H1 (cell line): Measurements from ENCODE around the gene GPR61. TPM values are rescaled to one million over a fixed set of nuclear protein-coding genes. Genes with fewer than 3 reads are reported as not detected.

Experiments
- CTCF ChIA-PET: fragments of 300-600 bp; sonication (Branson Sonifier 250); formaldehyde crosslinking; loops from one replicate; lab custom pipeline; 2021; ENCODE audit not compliant: partially characterized antibody; lab: Charles Lee
- POLR2A ChIA-PET: fragments of 300-600 bp; sonication (Branson Sonifier 250); formaldehyde crosslinking; loops from one replicate; lab custom pipeline; 2021; ENCODE audit warnings: inconsistent platforms; ENCODE audit not compliant: partially characterized antibody; lab: Charles Lee
- DNase-seq, 2 experiments: peaks; one replicate each; pipeline versions ENCODE4 v3.0.0 to v3.0.0-alpha.2; 2010 to 2022; ENCODE audit warnings: low spot score in 2 of 2, low read depth in 1 of 2, mixed read lengths in 1 of 2
- FAIRE-seq: peaks from 2 replicates; lab custom pipeline; 2011; peaks lifted over from hg19 to GRCh38; lab: Jason Lieb, UNC
- H2AFZ ChIP-seq: 2 replicates; pipeline ENCODE4 v1.8.1; 2012; ENCODE audit warnings: low read length, inconsistent platforms
- H2AK5ac ChIP-seq: 2 replicates; pipeline ENCODE4 v1.6.1; 2013; ENCODE audit warnings: low read depth, low read length
- H2BK120ac ChIP-seq: replicated peaks from 2 replicates; pipeline ENCODE3; 2013; ENCODE audit warnings: low read depth, low read length, inconsistent platforms
- H2BK12ac ChIP-seq: 2 replicates; pipeline ENCODE4 v1.6.1; 2013; ENCODE audit warnings: low read depth, low read length
- H2BK15ac ChIP-seq: 2 replicates; pipeline ENCODE4 v1.6.1; 2013; ENCODE audit warnings: low read length
- H2BK20ac ChIP-seq: 2 replicates; pipeline ENCODE4 v1.6.1; 2013; ENCODE audit warnings: low read length
- H2BK5ac ChIP-seq: 2 replicates; pipeline ENCODE4 v1.6.1; 2013; ENCODE audit warnings: low read depth, low read length
- H3K14ac ChIP-seq: 2 replicates; pipeline ENCODE4 v1.6.1; 2013; ENCODE audit warnings: inconsistent platforms; ENCODE audit not compliant: insufficient read length
- H3K18ac ChIP-seq: 2 replicates; pipeline ENCODE4 v1.6.1; 2013; ENCODE audit warnings: low read length; ENCODE audit errors: extremely low read depth
- H3K23ac ChIP-seq: 2 replicates; pipeline ENCODE4 v1.6.1; 2013; ENCODE audit warnings: inconsistent platforms; ENCODE audit not compliant: insufficient read length
- H3K23me2 ChIP-seq: 2 replicates; pipeline ENCODE4 v1.6.1; 2013; ENCODE audit warnings: low read depth, low read length
- H3K27ac ChIP-seq: 2 replicates; pipeline ENCODE4 v1.6.1; 2011; ENCODE audit warnings: low read depth, low read length, inconsistent platforms
- H3K27me3 ChIP-seq, 4 experiments: replicated peaks in 1 of 4; 1 replicate in 1 of 4; 2 replicates in 3 of 4; pipeline versions ENCODE4 v1.6.1 to v1.8.1; 2011 to 2013; ENCODE audit warnings: low read length in 3 of 4, mild to moderate bottlenecking in 3 of 4, inconsistent platforms in 2 of 4, mixed read lengths in 2 of 4, moderate library complexity in 1 of 4; ENCODE audit not compliant: control insufficient read depth in 3 of 4, insufficient read depth in 3 of 4; ENCODE audit errors: extremely low read depth in 1 of 4
- H3K36me3 ChIP-seq, 4 experiments: 2 replicates each; pipeline versions ENCODE4 v1.6.1 to v1.8.1; 2011 to 2013; ENCODE audit warnings: mild to moderate bottlenecking in 4 of 4, low read length in 3 of 4, moderate library complexity in 2 of 4, control low read depth in 1 of 4, inconsistent platforms in 1 of 4; ENCODE audit not compliant: insufficient read depth in 4 of 4, control insufficient read depth in 2 of 4
- H3K4ac ChIP-seq: replicated peaks from 2 replicates; pipeline ENCODE3; 2013; ENCODE audit warnings: low read length, low read depth, mixed read lengths, inconsistent platforms; ENCODE audit not compliant: insufficient read length
- H3K4me1 ChIP-seq, 4 experiments: replicated peaks in 1 of 4; 1 replicate in 1 of 4; 2 replicates in 3 of 4; pipeline versions ENCODE4 v1.6.1 to v1.8.1; 2011 to 2013; ENCODE audit warnings: low read length in 3 of 4, inconsistent platforms in 2 of 4, mixed read lengths in 1 of 4; ENCODE audit not compliant: insufficient read depth in 4 of 4, control insufficient read depth in 3 of 4
- H3K4me2 ChIP-seq, 2 experiments: 2 replicates each; pipeline versions ENCODE4 v1.6.1 to v1.8.1; 2011 to 2013; ENCODE audit warnings: low read depth in 2 of 2, low read length in 2 of 2, control low read depth in 1 of 2, inconsistent platforms in 1 of 2, mild to moderate bottlenecking in 1 of 2; ENCODE audit not compliant: insufficient read depth in 1 of 2
- H3K4me3 ChIP-seq, 4 experiments: fragments of 200-600, 300-600 bp in 1 of 4; sonication (generic), shearing (Covaris generic), sonication (Bioruptor Twin) in 1 of 4; 2 replicates each; pipeline versions ENCODE4 v1.5.1 to v1.8.1; 2011 to 2016; ENCODE audit warnings: low read length in 4 of 4, low read depth in 3 of 4, control low read depth in 2 of 4, inconsistent platforms in 2 of 4, mild to moderate bottlenecking in 2 of 4, mixed read lengths in 1 of 4, moderate library complexity in 1 of 4; ENCODE audit not compliant: insufficient read depth in 2 of 4; ENCODE audit errors: extremely low read depth in 1 of 4
- H3K56ac ChIP-seq: replicated peaks from 2 replicates; pipeline ENCODE3; 2013; ENCODE audit warnings: low read depth, mild to moderate bottlenecking, mixed read lengths, low read length, inconsistent platforms; ENCODE audit not compliant: insufficient read length
- H3K79me1 ChIP-seq: 2 replicates; pipeline ENCODE4 v1.6.1; 2013; ENCODE audit warnings: low read depth, low read length, control low read depth
- H3K79me2 ChIP-seq, 2 experiments: 2 replicates each; pipeline versions ENCODE4 v1.6.1 to v1.8.1; 2012 to 2013; ENCODE audit warnings: low read length in 2 of 2, mild to moderate bottlenecking in 2 of 2, inconsistent platforms in 1 of 2; ENCODE audit not compliant: insufficient read depth in 2 of 2, control insufficient read depth in 1 of 2
- H3K9ac ChIP-seq, 4 experiments: replicated peaks in 1 of 4; 1 replicate in 1 of 4; 2 replicates in 3 of 4; pipeline versions ENCODE4 v1.6.1 to v1.8.1; 2011 to 2013; ENCODE audit warnings: low read depth in 3 of 4, low read length in 3 of 4, control low read depth in 2 of 4, mild to moderate bottlenecking in 2 of 4, moderate library complexity in 2 of 4, inconsistent platforms in 1 of 4; ENCODE audit errors: extremely low read depth in 1 of 4
- H3K9me3 ChIP-seq, 2 experiments: 2 replicates each; pipeline versions ENCODE4 v1.6.1 to v1.8.1; 2012 to 2013; ENCODE audit warnings: mild to moderate bottlenecking in 2 of 2, moderate library complexity in 2 of 2, control low read depth in 1 of 2, inconsistent platforms in 1 of 2, low read depth in 1 of 2, low read length in 1 of 2, mixed read lengths in 1 of 2; ENCODE audit not compliant: insufficient read depth in 2 of 2
- H4K20me1 ChIP-seq, 2 experiments: replicated peaks in 1 of 2; 2 replicates each; pipeline versions ENCODE3 to v1.8.1; 2011 to 2013; ENCODE audit warnings: inconsistent platforms in 2 of 2, low read length in 2 of 2, mild to moderate bottlenecking in 1 of 2; ENCODE audit not compliant: insufficient read depth in 2 of 2, control insufficient read depth in 1 of 2
- H4K5ac ChIP-seq: 2 replicates; pipeline ENCODE4 v1.6.1; 2013; ENCODE audit warnings: low read length, low read depth, mixed read lengths, inconsistent platforms; ENCODE audit not compliant: insufficient read length
- H4K8ac ChIP-seq: 2 replicates; pipeline ENCODE4 v1.8.0; 2013; ENCODE audit warnings: mild to moderate bottlenecking, moderate library complexity, low read length, inconsistent platforms; ENCODE audit not compliant: insufficient read depth; ENCODE audit errors: extremely low read depth
- H4K91ac ChIP-seq: replicated peaks from 2 replicates; pipeline ENCODE3; 2013; ENCODE audit warnings: low read length, mixed read lengths, inconsistent platforms; ENCODE audit not compliant: insufficient read length
- CBX8 ChIP-seq: fragments of 300-800, 300-1000 bp; sonication (generic); IDR thresholded peaks from 2 replicates; pipeline ENCODE4 v1.7.1; 2016; ENCODE audit warnings: low read depth, low read length, borderline replicate concordance
- RXRA ChIP-seq: IDR thresholded peaks from 2 replicates; pipeline ENCODE4 v1.6.1; 2011; ENCODE audit warnings: low read depth, mild to moderate bottlenecking, low read length, moderate library complexity; ENCODE audit not compliant: insufficient read depth
- SP2 ChIP-seq: IDR thresholded peaks from 2 replicates; pipeline ENCODE4 v1.6.1; 2012; ENCODE audit warnings: mild to moderate bottlenecking, low read length, inconsistent platforms
- WGBS, 2 experiments: shearing (Covaris generic) in 1 of 2; methylation state at CpG; one replicate each; pipeline versions ENCODE4 v1.1.6 to v1.1.7; 2013 to 2015; ENCODE audit warnings: low lambda C conversion rate in 2 of 2, mixed read lengths in 2 of 2, inconsistent platforms in 1 of 2, low coverage in 1 of 2, missing lambda C conversion rate in 1 of 2; ENCODE audit not compliant: insufficient replicate concordance in 2 of 2, insufficient coverage in 1 of 2, insufficient read length in 1 of 2; ENCODE audit errors: extremely low coverage in 1 of 2, missing lambda C conversion rate in 1 of 2; 5-methylcytosine and 5-hydroxymethylcytosine counted together
- polyA plus RNA-seq, 7 experiments: library from polyadenylated mRNA; depleted of rRNA in 3 of 7; stranded (reverse) in 5 of 7; unstranded in 2 of 7; fragments of >200 nt in 5 of 7; fragments of 200-250 nt in 2 of 7; gene quantifications; 1 replicate in 5 of 7; 2 replicates in 1 of 7; 4 replicates in 1 of 7; pipeline versions ENCODE4 v1.2.1 to v1.2.3, GENCODE V29; 2011 to 2013; ENCODE audit warnings: missing spikeins in 2 of 7, mixed read lengths in 2 of 7
- total RNA-seq: library from RNA; stranded (reverse); fragmentation: NEBNext Ultra II Directional; extraction: Animal tissue kit (Norgen Biotek cat#: 25700); gene quantifications from 2 replicates; pipeline ENCODE4 v1.2.1, GENCODE V29; 2021

GPR61 gene
- total and polyA plus RNA-seq, 2 of the 8 experiments (the other 6 are each of a cell fraction or from before 2014, with no cell fraction given): 0.41 to 0.53 TPM

- no peak for FAIRE-seq
- CTCF ChIA-PET: interaction anchor here (0.8 to 43.7 kb wide), 3 partner anchors 17 to 192 kb away, joined by 3 to 1755 read pairs (median 666); partner anchors contain the start of genes ATXN7L2, CYB561D1 and GPR61
These were observed 22.8 kb upstream of the GPR61 start for GRCh38 chr1:109516872-109517271.

More at GRCh38 chr1:109516872-109517271, 22.8 kb upstream of the GPR61 start:
- Histone ChIP-seq H4K5ac (no peak overlapping the region), H2AFZ (no peak overlapping the region), H2BK15ac (no peak overlapping the region), H3K9ac (no peak overlapping the region), H3K27ac (no peak overlapping the region), H4K91ac (no peak overlapping the region), H3K79me1 (no peaks in the 10 kb centered on the region), H2AK5ac (no peak overlapping the region), H3K27me3 (0 out of 7 replicates have a peak, but pooled peaks cover 0 to 2% (median 0%) of the 10 kb centered on the region in 4 experiments), H3K9me3 (no peaks in the 10 kb centered on the region), H3K4me1 (no peaks in the 10 kb centered on the region), H3K79me2 (no peaks in the 10 kb centered on the region), H3K36me3 (no peaks in the 10 kb centered on the region), H3K14ac (no peak overlapping the region), H4K20me1 (no peaks in the 10 kb centered on the region), H3K18ac (no peak overlapping the region), H2BK120ac (no peak overlapping the region), H3K56ac (no peak overlapping the region), H3K23me2 (no peaks in the 10 kb centered on the region), H3K4ac (no peak overlapping the region), H2BK20ac (no peak overlapping the region), H4K8ac (no peak overlapping the region), H2BK12ac (no peak overlapping the region), H2BK5ac (no peak overlapping the region), H3K23ac (no peak overlapping the region), H3K4me2 (no peak overlapping the region), H3K4me3 (no peak overlapping the region)
- WGBS, 2 experiments: 93% methylated on average over 5 of the region's 5 CpGs; no CpG with 5 or more reads in 1 of the 2 experiments
- DNase-seq: no peak
- TF ChIP-seq RXRA (no peak), CBX8 (no peak), SP2 (no peak)
- POLR2A ChIA-PET: no interaction called here
